HG03442 (cell line): ENCODE data around the gene RCN2.
"Not testable (repeated sequence)": the region's sequence is repeated elsewhere in the genome, so short reads cannot be mapped to it uniquely, and the experiment has no call there.

Experiments
- ATAC-seq: cut with Tn5 transposase; IDR thresholded peaks from one replicate; pipeline ENCODE4 v1.9.1; 2021; ENCODE audit warnings: mild to moderate bottlenecking, moderate library complexity; ENCODE audit not compliant: unreplicated experiment

The RCN2 gene

GRCh38 chr15:76932135-76932966 is 802 bp downstream of the RCN2 start:
- no peak for ATAC-seq

GRCh38 chr15:76935620-76936019 is 4.1 kb downstream of the RCN2 start:
- ATAC-seq: no peak

- no peak for ATAC-seq
These were observed 5.1 kb downstream of the RCN2 start for GRCh38 chr15:76936671-76937070.

- ATAC-seq: no peak
These were observed 7.2 kb downstream of the RCN2 start for GRCh38 chr15:76938752-76939151.

- ATAC-seq: no peak
These were observed 8.2 kb downstream of the RCN2 start for GRCh38 chr15:76939715-76940114.

GRCh38 chr15:76941636-76942035 is 10.1 kb downstream of the RCN2 start:
- ATAC-seq: no peak

GRCh38 chr15:76942331-76942730 is 10.8 kb downstream of the RCN2 start:
- ATAC-seq: no peak

- no peak for ATAC-seq
These were observed 14.0 kb downstream of the RCN2 start for GRCh38 chr15:76945494-76946093.

- ATAC-seq: no peak
These were observed 15.9 kb downstream of the RCN2 start for GRCh38 chr15:76947454-76947853.

- no peak for ATAC-seq
These were observed 19.7 kb downstream of the RCN2 start for GRCh38 chr15:76951220-76951619.

GRCh38 chr15:76953913-76954312 is 22.4 kb downstream of the RCN2 start:
- no peak for ATAC-seq

- no peak for ATAC-seq
These were observed 23.2 kb downstream of the RCN2 start for GRCh38 chr15:76954744-76955143.

- no peak for ATAC-seq
These were observed 29.9 kb downstream of the RCN2 start for GRCh38 chr15:76961268-76962011.

GRCh38 chr15:76962337-76963013 is 30.9 kb downstream of the RCN2 start:
- no peak for ATAC-seq

GRCh38 chr15:76963596-76963995 is 32.0 kb downstream of the RCN2 start:
- ATAC-seq: no peak

- no peak for ATAC-seq
These were observed 32.6 kb downstream of the RCN2 start for GRCh38 chr15:76964157-76964556.

- ATAC-seq: not testable (repeated sequence)
These were observed 34.5 kb downstream of the RCN2 start for GRCh38 chr15:76966051-76966450.

GRCh38 chr15:76967067-76967466 is 35.5 kb downstream of the RCN2 start:
- no peak for ATAC-seq

- no peak for ATAC-seq
These were observed 36.8 kb downstream of the RCN2 start for GRCh38 chr15:76968306-76968705.

- no peak for ATAC-seq
These were observed 41.1 kb downstream of the RCN2 start for GRCh38 chr15:76972389-76973361.
